Smooth muscle cell (in vitro differentiated cells): ENCODE data around the gene ZNF296. TPM values are rescaled to one million over a fixed set of nuclear protein-coding genes. Genes with fewer than 3 reads are reported as not detected.

Source experiments
- DNase-seq: peaks from one replicate; lab custom pipeline; 2025; ENCODE audit not compliant: unreplicated experiment; lab: John Stamatoyannopoulos, UW
- H2AFZ ChIP-seq: fragments of 200-600 bp; sonication (generic); 2 replicates; pipeline ENCODE4 v1.6.0; 2016; ENCODE audit warnings: antibody characterized with exemption, low read depth, mild to moderate bottlenecking
- H3F3A ChIP-seq: fragments of 200-600 bp; sonication (generic); 2 replicates; pipeline ENCODE4 v1.6.0; 2017; ENCODE audit warnings: antibody characterized with exemption, low read depth
- H3K27ac ChIP-seq: fragments of 200-600 bp; sonication (generic); 2 replicates; pipeline ENCODE4 v1.5.1; 2016; ENCODE audit warnings: low read depth, mild to moderate bottlenecking
- H3K27me3 ChIP-seq: fragments of 200-600 bp; sonication (generic); 2 replicates; pipeline ENCODE4 v1.6.1; 2016; ENCODE audit warnings: low read depth, mild to moderate bottlenecking
- H3K36me3 ChIP-seq: fragments of 200-600 bp; sonication (generic); 2 replicates; pipeline ENCODE4 v1.5.1; 2016; ENCODE audit warnings: low read depth
- H3K4me1 ChIP-seq: fragments of 200-600 bp; sonication (generic); 2 replicates; pipeline ENCODE4 v1.5.1; 2016; ENCODE audit warnings: low read depth
- H3K4me2 ChIP-seq: fragments of 200-600 bp; sonication (generic); 2 replicates; pipeline ENCODE4 v1.6.0; 2016; ENCODE audit warnings: mild to moderate bottlenecking
- H3K4me3 ChIP-seq: fragments of 200-600 bp; sonication (generic); 2 replicates; pipeline ENCODE4 v1.5.1; 2016; ENCODE audit warnings: mild to moderate bottlenecking
- H3K79me2 ChIP-seq: fragments of 200-600 bp; sonication (generic); 2 replicates; pipeline ENCODE4 v1.6.0; 2016; ENCODE audit warnings: low read depth, mild to moderate bottlenecking
- H3K9ac ChIP-seq: fragments of 200-600 bp; sonication (generic); 2 replicates; pipeline ENCODE4 v1.6.0; 2016; ENCODE audit warnings: low read depth
- H3K9me3 ChIP-seq: fragments of 200-600 bp; sonication (generic); replicated peaks from 2 replicates; pipeline ENCODE4 v1.5.1; 2016; ENCODE audit warnings: low read depth
- H4K20me1 ChIP-seq: fragments of 200-600 bp; sonication (generic); 2 replicates; pipeline ENCODE4 v1.6.0; 2016; ENCODE audit warnings: low read depth
- CTCF ChIP-seq: fragments of 200-600 bp; sonication (generic); IDR thresholded peaks from 2 replicates; pipeline ENCODE4 v1.5.1; 2017; ENCODE audit warnings: borderline replicate concordance, mild to moderate bottlenecking, antibody characterized with exemption; ENCODE audit not compliant: insufficient read depth, poor library complexity, severe bottlenecking
- WGBS: methylation state at CpG from one replicate; pipeline ENCODE4 v1.1.7; 2016; ENCODE audit warnings: low lambda C conversion rate; 5-methylcytosine and 5-hydroxymethylcytosine counted together
- polyA plus RNA-seq: library from polyadenylated mRNA; unstranded; fragments of >200 nt; fragmentation: Nextera tagmentation; extraction: Ambion mirVana; gene quantifications from 2 replicates; pipeline ENCODE4 v1.2.1, GENCODE V29; 2016
- total RNA-seq: library from RNA; depleted of rRNA; stranded (reverse); fragments of >200 nt; gene quantifications from 2 replicates; pipeline ENCODE4 v1.2.3, GENCODE V29; 2014

ZNF296 gene
- total and polyA plus RNA-seq, 2 experiments from 2014 or later: 0.21 to 1.1 TPM

GRCh38 chr19:45082170-45082569 is 5.9 kb upstream of the ZNF296 start:
- H3K4me3 ChIP-seq: no peak overlapping the region
- no peak for TF ChIP-seq CTCF
- H3F3A ChIP-seq: peaks cover 1% of the 10 kb centered on the region
- H3K27ac ChIP-seq: no peak overlapping the region
- peaks cover 49% of the 10 kb centered on the region for H3K79me2 ChIP-seq
- DNase-seq: no peak
- H4K20me1 ChIP-seq: peaks cover 13% of the 10 kb centered on the region
- H3K4me2 ChIP-seq: no peak overlapping the region
- no peak overlapping the region for H3K9ac ChIP-seq
- peaks cover 12% of the 10 kb centered on the region for H3K4me1 ChIP-seq
- no peaks in the 10 kb centered on the region for H3K36me3 ChIP-seq
- 95% methylated on average over 5 of the region's 5 CpGs for WGBS
- H2AFZ ChIP-seq: no peak overlapping the region
- H3K27me3 ChIP-seq: no peaks in the 10 kb centered on the region
- H3K9me3 ChIP-seq: no peaks in the 10 kb centered on the region

- H2AFZ ChIP-seq: peak overlapping the region; percentile 94
These were observed 3.7 kb upstream of the ZNF296 start for GRCh38 chr19:45079911-45080370.

GRCh38 chr19:45079063-45079910 is 3.0 kb upstream of the ZNF296 start, which contains the start of gene GEMIN7:
GEMIN7 (plus strand) TSS chr19:45079260; CDS start chr19:45090115, 10,855 bp downstream.
- peak within 1 kb of the TSS; percentile 88 for H3K9ac ChIP-seq
- TF ChIP-seq CTCF: no peak
- no peaks in the 10 kb centered on the region for H3K36me3 ChIP-seq
- H3K4me2 ChIP-seq: peak within 1 kb of the TSS; percentile 92
- WGBS: 1% methylated on average over 57 of the region's 61 CpGs
- no peaks in the 10 kb centered on the region for H3K9me3 ChIP-seq
- H3K27me3 ChIP-seq: no peaks in the 10 kb centered on the region
- peaks cover 30% of the 10 kb centered on the region for H3K4me1 ChIP-seq
- H3K4me3 ChIP-seq: peak within 1 kb of the TSS; percentile 96
- peak; percentile 34 for DNase-seq
- H3K79me2 ChIP-seq: peaks cover 46% of the 10 kb centered on the region
- peaks cover 5% of the 10 kb centered on the region for H4K20me1 ChIP-seq
- H2AFZ ChIP-seq: peak within 1 kb of the TSS; percentile 94
- peak within 1 kb of the TSS; percentile 56 for H3K27ac ChIP-seq
- peaks cover 16% of the 10 kb centered on the region for H3F3A ChIP-seq

More at GRCh38 chr19:45079911-45080370, 3.7 kb upstream of the ZNF296 start:
- no peak for DNase-seq
- Histone ChIP-seq H3K79me2 (peaks cover 46% of the 10 kb centered on the region), H3K9ac (peak overlapping the region; percentile 88), H3K9me3 (no peaks in the 10 kb centered on the region), H4K20me1 (peaks cover 5% of the 10 kb centered on the region), H3K4me2 (peak overlapping the region; percentile 92), H3F3A (peaks cover 10% of the 10 kb centered on the region), H3K27me3 (no peaks in the 10 kb centered on the region), H3K27ac (no peak overlapping the region), H3K36me3 (no peaks in the 10 kb centered on the region), H3K4me1 (peaks cover 24% of the 10 kb centered on the region), H3K4me3 (peak overlapping the region; percentile 96)
- no peak for TF ChIP-seq CTCF
- WGBS: 6% methylated on average over 6 of the region's 6 CpGs
